OCI-LY3 (cell line): Measurements from ENCODE around the gene SMPX.

Experiments
- H2AFZ ChIP-seq: fragments of 200-600, 300-600 bp; shearing (Covaris generic); 2 replicates; pipeline ENCODE4 v1.6.0; 2014; ENCODE audit warnings: antibody characterized with exemption, low read depth, low read length
- H3K27ac ChIP-seq: fragments of 200-600, 300-600 bp; sonication (generic); 2 replicates; pipeline ENCODE4 v1.5.1; 2014; ENCODE audit warnings: mild to moderate bottlenecking, low read length, moderate library complexity, mixed read lengths
- H3K27me3 ChIP-seq: fragments of 200-600, 300-600 bp; sonication (generic); 2 replicates; pipeline ENCODE4 v1.6.1; 2014; ENCODE audit warnings: low read depth, low read length, mixed read lengths
- H3K36me3 ChIP-seq: fragments of 200-600, 300-600 bp; sonication (generic); replicated peaks from 2 replicates; pipeline ENCODE3; 2014; ENCODE audit warnings: low read depth, low read length, mixed read lengths
- H3K4me1 ChIP-seq: fragments of 300-600, 200-600 bp; sonication (generic); 2 replicates; pipeline ENCODE4 v1.6.1; 2014; ENCODE audit warnings: low read length, mixed read lengths
- H3K4me2 ChIP-seq: fragments of 200-600, 300-600 bp; sonication (generic); 2 replicates; pipeline ENCODE4 v1.6.1; 2014; ENCODE audit warnings: low read length, mixed read lengths
- H3K4me3 ChIP-seq: fragments of 300-600, 200-600 bp; sonication (generic); 2 replicates; pipeline ENCODE4 v1.5.1; 2014; ENCODE audit warnings: antibody characterized with exemption, mild to moderate bottlenecking, low read length, moderate library complexity
- H3K79me2 ChIP-seq: fragments of 300-600, 200-600 bp; shearing (Covaris generic); 2 replicates; pipeline ENCODE4 v1.6.1; 2014; ENCODE audit warnings: mild to moderate bottlenecking, low read length, mixed read lengths
- H3K9ac ChIP-seq: fragments of 300-600, 200-600 bp; shearing (Covaris generic); 2 replicates; pipeline ENCODE4 v1.6.0; 2014; ENCODE audit warnings: mild to moderate bottlenecking, low read length, moderate library complexity
- H3K9me3 ChIP-seq: fragments of 200-600, 300-600 bp; shearing (Covaris generic); 2 replicates; pipeline ENCODE4 v1.6.1; 2014; ENCODE audit warnings: low read length, mixed read lengths; ENCODE audit not compliant: insufficient read depth
- H4K20me1 ChIP-seq: fragments of 200-600, 300-600 bp; sonication (generic); 2 replicates; pipeline ENCODE4 v1.6.1; 2016; ENCODE audit warnings: low read length, mixed read lengths; ENCODE audit not compliant: insufficient read depth
- EZH2phosphoT487 ChIP-seq: fragments of 200-600 bp; shearing (Covaris generic); IDR thresholded peaks from 2 replicates; pipeline ENCODE4 v1.6.1; 2018; ENCODE audit warnings: antibody characterized with exemption, mixed run types, low read depth
- TF ChIP-seq, protein P1 (sequence below): fragments of 200-600, 300-600 bp; sonication (generic); IDR thresholded peaks from 2 replicates; pipeline ENCODE4 v1.5.1; 2014; ENCODE audit warnings: antibody characterized with exemption, low read length, low read depth

SMPX gene

GRCh38 chrX:21757960-21758359, at the start of gene SMPX:
Gene SMPX (minus strand): TSS chrX:21758116. CDS start chrX:21754290, 3,826 bp downstream.
- H3K4me1 ChIP-seq, result no peaks in the 10 kb centered on the region
- no peaks in the 10 kb centered on the region for H3K9me3 ChIP-seq
- no peak within 1 kb of the TSS for H3K4me2 ChIP-seq
- H3K27me3 ChIP-seq, result no peaks in the 10 kb centered on the region
- no peak within 1 kb of the TSS for H3K27ac ChIP-seq
- no peaks in the 10 kb centered on the region for H3K79me2 ChIP-seq
- no peak within 1 kb of the TSS for H3K4me3 ChIP-seq
- no peaks in the 10 kb centered on the region for H3K36me3 ChIP-seq
- H2AFZ ChIP-seq, result no peak within 1 kb of the TSS
- no peak for TF ChIP-seq EZH2phosphoT487
- TF ChIP-seq, protein P1, sequence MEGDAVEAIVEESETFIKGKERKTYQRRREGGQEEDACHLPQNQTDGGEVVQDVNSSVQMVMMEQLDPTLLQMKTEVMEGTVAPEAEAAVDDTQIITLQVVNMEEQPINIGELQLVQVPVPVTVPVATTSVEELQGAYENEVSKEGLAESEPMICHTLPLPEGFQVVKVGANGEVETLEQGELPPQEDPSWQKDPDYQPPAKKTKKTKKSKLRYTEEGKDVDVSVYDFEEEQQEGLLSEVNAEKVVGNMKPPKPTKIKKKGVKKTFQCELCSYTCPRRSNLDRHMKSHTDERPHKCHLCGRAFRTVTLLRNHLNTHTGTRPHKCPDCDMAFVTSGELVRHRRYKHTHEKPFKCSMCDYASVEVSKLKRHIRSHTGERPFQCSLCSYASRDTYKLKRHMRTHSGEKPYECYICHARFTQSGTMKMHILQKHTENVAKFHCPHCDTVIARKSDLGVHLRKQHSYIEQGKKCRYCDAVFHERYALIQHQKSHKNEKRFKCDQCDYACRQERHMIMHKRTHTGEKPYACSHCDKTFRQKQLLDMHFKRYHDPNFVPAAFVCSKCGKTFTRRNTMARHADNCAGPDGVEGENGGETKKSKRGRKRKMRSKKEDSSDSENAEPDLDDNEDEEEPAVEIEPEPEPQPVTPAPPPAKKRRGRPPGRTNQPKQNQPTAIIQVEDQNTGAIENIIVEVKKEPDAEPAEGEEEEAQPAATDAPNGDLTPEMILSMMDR, result no peak
- H4K20me1 ChIP-seq, result no peaks in the 10 kb centered on the region
- H3K9ac ChIP-seq, result no peak within 1 kb of the TSS

GRCh38 chrX:21806691-21807090, 48.8 kb upstream of the SMPX start:
- no peak for TF ChIP-seq EZH2phosphoT487
- TF ChIP-seq, protein P1, result no peak
- H3K27me3 ChIP-seq, result no peaks in the 10 kb centered on the region

GRCh38 chrX:21802839-21803238, 44.9 kb upstream of the SMPX start:
- Histone ChIP-seq H3K27ac (no peak overlapping the region), H4K20me1 (no peaks in the 10 kb centered on the region)

More at GRCh38 chrX:21806691-21807090, 48.8 kb upstream of the SMPX start:
- Histone ChIP-seq H3K4me2 (no peak overlapping the region), H3K27ac (no peak overlapping the region), H3K9me3 (no peaks in the 10 kb centered on the region), H3K4me3 (no peak overlapping the region), H3K36me3 (no peaks in the 10 kb centered on the region), H3K4me1 (no peaks in the 10 kb centered on the region), H3K9ac (no peak overlapping the region), H3K79me2 (no peaks in the 10 kb centered on the region), H4K20me1 (no peaks in the 10 kb centered on the region), H2AFZ (no peak overlapping the region)

DNA sequence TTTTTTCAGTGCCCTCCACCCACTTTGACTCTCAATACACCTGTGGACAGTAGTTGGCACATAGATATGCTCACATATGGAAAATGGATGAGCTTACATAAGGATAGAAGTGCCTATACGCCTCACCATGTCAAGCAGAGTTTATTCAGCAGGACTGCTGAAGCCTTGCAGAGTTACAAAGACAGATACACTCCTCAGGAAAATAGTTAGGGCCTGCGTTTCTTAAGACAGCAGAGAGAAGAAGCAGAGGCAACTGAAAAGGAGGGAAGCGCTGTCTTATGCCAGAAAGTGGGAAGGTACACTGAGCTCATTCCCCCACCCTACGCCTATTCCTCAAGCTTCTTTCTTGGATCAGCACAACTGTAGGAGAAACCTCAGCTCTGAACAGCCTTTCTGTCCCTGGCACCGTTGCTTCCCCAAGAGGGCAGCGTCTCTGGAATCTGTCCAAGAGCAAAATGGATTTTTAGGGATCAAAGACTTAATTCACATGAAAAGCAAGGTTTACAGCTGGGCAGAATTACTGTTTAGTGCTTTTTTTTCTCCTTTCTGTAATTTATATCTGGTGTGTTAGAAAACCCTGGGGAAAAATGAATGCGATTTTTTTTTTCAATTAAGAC, 44.2 kb upstream of the SMPX start:
- no peak for TF ChIP-seq EZH2phosphoT487
- TF ChIP-seq, protein P1, result no peak
- H3K27me3 ChIP-seq, result no peaks in the 10 kb centered on the region
- no peaks in the 10 kb centered on the region for H4K20me1 ChIP-seq
- H3K4me1 ChIP-seq, result peaks cover 29% of the 10 kb centered on the region
- H3K4me2 ChIP-seq, result no peak overlapping the region
- no peaks in the 10 kb centered on the region for H3K36me3 ChIP-seq
- H3K79me2 ChIP-seq, result no peaks in the 10 kb centered on the region
- H3K9me3 ChIP-seq, result no peaks in the 10 kb centered on the region
- H3K4me3 ChIP-seq, result no peak overlapping the region
- H3K9ac ChIP-seq, result no peak overlapping the region
- H3K27ac ChIP-seq, result no peak overlapping the region
- H2AFZ ChIP-seq, result no peak overlapping the region

More at GRCh38 chrX:21802839-21803238, 44.9 kb upstream of the SMPX start:
- no peak for TF ChIP-seq EZH2phosphoT487
- TF ChIP-seq, protein P1, result no peak
- no peak overlapping the region for H3K4me3 ChIP-seq
- H3K36me3 ChIP-seq, result no peaks in the 10 kb centered on the region
- H2AFZ ChIP-seq, result no peak overlapping the region
- no peaks in the 10 kb centered on the region for H3K79me2 ChIP-seq
- peaks cover 29% of the 10 kb centered on the region for H3K4me1 ChIP-seq
- no peak overlapping the region for H3K9ac ChIP-seq
- H3K27me3 ChIP-seq, result no peaks in the 10 kb centered on the region
- H3K9me3 ChIP-seq, result no peaks in the 10 kb centered on the region
- H3K4me2 ChIP-seq, result no peak overlapping the region
